NCI-H82 (cell line): ENCODE measurements around the gene P2RY1.
A peak's percentile ranks its signal among the peaks of the same experiment; 100 is the strongest.

Experiments used
- DNase-seq: peaks from one replicate; lab custom pipeline; 2025; lab: John Stamatoyannopoulos, UW

The P2RY1 gene, protein sequence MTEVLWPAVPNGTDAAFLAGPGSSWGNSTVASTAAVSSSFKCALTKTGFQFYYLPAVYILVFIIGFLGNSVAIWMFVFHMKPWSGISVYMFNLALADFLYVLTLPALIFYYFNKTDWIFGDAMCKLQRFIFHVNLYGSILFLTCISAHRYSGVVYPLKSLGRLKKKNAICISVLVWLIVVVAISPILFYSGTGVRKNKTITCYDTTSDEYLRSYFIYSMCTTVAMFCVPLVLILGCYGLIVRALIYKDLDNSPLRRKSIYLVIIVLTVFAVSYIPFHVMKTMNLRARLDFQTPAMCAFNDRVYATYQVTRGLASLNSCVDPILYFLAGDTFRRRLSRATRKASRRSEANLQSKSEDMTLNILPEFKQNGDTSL

DNA sequence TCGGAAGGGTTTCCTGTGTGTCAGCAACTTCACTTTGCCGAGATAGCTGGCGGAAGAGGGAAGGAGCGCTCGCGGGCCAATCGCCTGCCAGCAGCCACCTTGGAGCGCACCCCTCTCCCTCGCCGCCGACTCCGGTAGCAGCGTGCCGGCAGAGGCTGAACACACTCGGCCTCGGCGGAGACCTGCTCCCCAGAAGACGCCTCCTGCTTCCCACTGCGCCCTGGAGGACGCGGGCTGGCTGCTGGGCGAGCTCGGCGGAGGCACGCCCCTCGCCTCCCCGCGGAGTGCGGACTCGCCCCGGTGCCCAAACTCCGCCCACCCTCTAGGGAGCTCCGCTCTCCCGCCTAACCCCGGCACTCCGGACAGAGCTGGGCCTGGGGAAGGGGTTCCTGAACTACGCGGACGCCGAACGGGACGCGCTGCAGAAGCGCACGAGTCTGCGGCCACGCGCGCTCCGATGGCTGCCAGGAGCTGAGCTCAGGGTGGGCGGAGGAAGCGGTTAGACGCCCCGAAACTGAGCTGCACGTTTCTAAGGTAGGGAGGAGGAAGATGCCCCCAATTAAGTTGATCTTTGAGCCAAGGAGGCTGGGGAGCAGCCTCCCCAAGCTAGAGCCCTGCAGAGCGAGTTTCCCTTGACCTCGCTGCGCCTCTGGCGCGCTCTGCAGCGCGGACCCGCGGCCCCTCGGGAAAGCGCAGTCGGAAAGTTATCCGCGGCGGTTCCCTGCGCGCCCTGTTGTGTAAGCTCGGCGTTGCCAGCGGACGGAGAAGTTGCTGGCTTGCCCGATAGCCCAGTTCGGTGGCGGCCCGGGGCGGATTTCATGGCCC, at the start of gene P2RY1:
Gene P2RY1, plus strand, starts transcription at position 356 of the 825 bp plus-strand sequence. CDS start 652 bp downstream, outside the sequence.
- DNase-seq: peak; percentile 96

DNA sequence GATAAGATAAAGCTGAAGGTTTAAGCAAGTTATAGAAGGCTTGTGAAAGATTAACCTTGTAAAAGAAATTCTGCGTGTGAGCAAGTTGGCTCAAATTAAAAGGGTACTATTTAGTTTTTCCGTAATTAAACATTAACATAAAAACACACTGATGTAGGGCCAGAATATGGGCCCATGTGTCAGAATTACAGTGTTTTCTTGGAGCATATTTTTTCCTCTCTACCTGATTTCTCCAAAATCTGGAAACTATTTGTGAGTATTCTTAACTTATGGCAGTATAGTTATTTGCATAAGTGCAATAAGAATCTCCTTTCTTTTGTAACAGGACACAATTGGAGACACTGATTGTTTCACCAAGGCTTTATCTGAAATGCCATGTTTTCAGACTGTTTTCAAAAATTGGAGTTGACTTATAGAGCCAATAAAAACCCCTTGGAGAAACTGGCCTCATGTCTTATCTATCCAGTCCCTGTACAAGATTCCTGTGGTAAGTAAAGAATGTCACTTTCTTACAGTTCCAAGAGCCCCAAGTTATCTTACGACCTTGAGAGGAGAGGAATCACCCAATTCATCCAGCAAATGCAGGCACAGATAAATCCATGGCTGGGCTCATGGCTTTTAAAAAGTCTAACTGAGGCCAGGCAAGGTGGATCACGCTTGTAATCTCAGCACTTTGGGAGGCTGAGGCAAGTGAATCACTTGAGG, 47.8 kb upstream of the P2RY1 start:
- DNase-seq: no peak

DNA sequence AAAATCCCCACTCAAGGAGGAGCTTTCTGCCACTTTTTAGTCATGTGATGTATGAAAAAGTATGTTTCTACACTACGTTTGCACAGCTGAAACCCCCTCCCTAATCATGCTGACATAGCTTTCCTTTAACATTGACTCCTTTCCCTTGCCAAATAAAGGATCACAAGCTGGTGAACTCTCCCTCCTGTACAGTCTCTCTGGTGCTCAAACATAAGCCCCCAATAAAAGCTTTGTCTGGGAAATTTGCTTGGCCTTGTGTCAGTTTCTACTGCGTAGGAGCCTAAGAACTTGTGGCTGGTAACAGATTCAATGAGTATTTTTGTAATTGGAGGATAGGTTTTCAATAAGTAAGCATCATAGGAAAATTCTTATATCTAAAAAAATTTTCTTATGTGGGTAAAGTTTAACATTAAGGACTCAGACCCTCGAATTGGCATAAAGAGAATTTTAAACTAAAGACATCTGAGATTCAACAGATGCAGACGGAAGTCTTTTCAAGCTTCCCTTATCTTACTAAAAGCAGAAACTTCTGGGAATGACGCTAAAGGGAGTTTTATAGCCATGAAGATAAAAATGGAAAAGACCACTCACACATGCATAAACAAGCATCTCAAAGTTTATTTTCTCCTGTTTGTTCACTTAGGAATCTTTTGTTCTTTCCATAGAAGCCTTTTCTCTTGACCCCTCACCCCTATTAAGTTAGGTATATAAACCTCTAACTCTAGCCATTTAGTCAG, 44.1 kb upstream of the P2RY1 start:
- DNase-seq: no peak

DNA sequence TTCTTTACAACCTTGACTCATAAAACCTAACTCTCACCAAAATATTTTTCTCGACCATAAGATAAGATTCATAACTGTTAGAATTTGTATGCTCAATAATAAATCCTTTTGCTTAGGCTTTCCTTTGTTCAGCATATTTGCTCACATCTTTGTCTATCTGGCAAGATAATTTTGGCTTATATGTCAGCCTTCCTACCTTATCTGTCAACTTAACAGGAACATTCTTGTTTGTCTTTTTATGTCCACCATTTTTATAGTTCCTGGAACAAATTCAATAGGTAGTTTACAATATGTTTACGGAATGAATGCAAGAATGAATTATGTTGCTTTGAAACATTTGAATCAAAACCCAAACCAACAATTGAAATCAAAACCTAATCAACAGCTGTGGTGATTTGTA, 41.0 kb upstream of the P2RY1 start:
- no peak for DNase-seq

DNA sequence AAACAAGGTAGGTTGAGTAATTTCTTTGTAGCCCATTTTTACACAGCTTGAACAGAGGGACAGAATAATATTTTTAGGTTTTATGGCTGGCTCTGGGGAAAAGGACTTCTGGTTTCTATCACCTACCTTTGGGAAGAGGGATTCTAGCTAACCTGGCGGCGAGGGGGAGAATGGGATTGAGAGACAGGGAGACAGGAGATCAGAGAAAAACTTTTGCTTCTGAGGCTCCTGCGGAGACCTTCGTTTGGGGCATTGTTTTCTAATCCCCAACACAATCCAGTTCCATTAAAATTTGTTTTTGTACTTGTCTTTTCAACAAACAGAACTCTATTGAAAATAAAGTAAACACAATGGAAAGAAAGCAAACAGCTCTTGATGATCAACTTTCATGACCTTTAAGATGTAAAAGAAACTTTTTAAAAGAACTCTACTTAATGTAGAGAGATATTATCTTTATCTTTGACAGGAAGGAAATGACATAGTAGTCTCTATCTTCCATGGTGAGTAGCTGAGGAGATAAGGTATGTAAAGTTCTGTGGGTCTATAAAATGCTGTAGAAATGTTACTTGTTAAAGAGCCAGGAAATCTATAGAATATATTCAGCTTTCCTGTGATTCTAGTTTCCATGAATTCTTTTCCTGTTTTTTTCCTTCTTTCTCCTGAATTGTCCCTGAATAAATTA, 37.0 kb upstream of the P2RY1 start:
- DNase-seq: no peak

DNA sequence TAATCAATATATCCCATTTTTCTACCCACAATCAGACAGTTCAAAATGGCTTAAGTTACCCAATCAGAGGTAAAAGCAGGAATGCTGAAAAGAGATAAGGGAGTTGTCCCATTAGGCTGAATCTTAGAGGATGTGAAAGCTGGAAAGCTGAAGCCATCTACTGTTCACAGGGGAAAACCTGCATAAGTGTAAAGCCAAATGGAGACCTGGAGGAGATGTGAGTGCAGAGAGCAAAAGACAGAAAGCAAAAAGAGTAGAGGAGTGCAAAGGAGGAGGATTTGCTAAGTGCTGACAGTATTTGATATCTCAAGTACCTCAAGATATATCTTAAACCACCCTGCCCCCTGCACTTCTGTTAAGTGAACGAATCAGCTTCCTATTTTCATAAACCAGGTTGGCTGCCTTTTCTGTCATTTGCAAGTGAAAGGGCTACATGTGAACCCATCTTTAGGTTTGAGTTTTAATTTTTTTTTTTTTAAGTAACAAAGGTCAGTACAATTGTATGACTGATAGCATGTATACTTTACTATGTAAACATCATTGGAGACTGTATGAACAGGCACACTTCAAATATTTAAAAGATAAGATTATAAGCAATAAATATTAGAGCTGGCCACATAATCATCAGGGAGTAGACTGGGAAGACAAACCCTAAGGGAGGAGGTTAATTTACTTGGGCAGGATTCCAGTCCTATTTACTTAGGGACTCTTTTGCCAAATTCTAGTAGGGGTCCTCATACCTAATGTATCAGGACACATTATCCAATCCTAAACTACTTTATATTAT, 22.8 kb upstream of the P2RY1 start:
- DNase-seq: no peak

DNA sequence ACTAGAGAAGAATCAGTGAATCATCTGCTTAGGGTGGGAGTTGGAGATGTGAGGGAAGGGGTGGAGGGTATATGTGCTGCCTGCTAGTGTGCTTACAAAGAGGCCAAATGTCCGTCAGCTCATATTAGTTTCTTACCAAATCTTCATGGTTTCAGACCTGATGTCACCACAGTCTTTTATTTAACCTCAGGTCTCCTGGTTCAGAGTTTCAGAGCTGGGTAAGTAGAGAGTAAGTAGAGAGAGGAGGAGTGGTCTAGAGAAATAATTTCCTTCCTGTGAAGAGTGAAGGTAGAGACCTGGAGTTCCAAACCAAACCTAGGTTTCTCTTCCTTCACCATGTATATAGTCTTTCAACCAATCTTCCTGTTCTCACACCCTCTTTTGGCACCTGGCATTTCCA, 17.5 kb upstream of the P2RY1 start:
- DNase-seq: no peak

DNA sequence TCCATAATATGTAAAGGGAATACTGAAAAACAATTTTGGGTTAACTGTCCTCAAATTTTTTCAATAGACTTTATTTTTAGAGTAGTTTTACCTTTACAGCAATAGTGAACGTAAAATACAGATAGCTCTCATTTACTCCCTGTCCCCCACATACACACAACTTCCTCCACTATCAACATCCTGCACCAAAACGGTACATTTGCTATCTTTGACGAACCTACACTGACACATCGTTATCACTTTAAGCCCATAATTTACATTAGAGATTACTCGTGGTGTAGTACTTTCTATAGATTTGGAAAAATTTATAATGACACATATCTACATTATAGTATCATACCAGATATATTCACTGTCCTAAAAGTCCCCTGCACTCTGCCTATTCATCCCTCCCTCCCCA, 16.9 kb upstream of the P2RY1 start:
- DNase-seq: no peak

DNA sequence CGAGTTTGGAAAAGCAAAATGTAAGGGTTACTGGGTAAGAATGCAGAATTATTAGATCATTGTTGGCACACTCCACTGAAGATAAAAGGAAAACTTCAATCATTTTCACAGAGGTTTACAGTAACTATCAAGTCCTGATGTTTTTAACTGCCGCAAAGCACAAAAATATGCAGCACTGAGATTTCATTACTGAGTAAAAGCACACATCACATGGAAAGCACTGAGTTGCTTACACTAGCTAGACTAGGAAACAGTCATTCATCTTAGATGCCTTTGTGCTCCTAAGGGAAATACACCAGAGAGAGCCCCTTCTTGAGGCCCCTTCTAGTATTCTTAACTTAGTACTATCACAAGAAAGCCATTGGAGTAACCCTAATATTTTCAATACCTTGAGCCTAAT, 11.8 kb upstream of the P2RY1 start:
- peak; percentile 39 for DNase-seq

DNA sequence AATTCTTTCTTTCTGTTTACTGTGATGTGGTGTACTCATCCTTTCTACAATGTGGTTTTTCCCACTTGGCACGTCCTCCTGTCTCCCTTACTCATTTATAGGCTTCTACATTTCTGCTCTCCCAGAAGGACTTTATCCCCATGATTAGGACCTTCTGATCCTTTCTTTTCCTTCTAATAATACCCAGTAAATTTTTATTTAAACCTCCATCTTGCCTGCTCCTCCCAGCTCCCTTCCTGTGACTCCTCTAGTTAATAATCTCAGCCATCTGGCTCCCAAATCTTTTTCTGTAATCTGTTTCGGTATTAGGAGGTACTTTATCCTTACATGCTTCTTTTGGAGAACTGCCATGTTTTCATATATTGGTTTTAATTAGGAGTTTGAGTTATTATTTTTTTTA, 11.2 kb upstream of the P2RY1 start:
- DNase-seq: peak; percentile 97

DNA sequence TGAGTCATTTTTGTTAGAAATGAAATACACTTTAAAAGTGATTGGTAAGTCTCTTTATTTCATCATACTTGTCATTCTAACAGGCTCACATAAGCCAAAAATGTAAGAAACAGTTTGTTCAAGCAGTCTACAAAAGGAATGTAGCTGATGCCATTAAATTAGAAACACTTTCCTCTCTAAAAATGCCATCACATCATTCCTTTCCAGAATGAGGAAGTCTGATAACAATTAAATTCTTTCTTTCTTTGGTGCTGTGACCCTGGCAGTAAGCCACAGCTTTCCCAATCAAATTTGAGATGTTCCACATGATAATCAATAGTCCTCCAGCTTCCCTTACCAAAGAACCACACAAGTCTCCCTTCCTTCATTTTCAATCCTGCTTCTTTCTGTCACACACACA, 9.4 kb upstream of the P2RY1 start:
- DNase-seq: no peak

DNA sequence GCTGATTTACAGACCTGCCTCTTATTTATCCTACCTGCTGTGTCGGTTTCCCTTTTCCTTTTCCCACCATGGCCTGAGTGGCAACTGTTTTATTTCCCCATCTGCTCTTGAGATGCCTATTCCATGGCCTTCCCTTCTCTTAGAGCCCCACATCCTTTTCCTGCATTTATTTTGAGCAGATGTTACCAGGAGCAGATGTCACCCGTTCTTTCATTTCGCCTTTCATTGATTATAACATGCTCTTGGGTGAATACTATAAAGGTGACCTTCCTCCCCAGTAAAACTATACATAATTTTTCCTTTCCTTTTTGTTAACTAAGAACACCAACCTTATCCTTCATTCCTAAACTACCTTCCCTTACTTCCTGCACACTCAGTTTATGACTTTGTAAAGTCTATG, 8.5 kb upstream of the P2RY1 start:
- DNase-seq: no peak

DNA sequence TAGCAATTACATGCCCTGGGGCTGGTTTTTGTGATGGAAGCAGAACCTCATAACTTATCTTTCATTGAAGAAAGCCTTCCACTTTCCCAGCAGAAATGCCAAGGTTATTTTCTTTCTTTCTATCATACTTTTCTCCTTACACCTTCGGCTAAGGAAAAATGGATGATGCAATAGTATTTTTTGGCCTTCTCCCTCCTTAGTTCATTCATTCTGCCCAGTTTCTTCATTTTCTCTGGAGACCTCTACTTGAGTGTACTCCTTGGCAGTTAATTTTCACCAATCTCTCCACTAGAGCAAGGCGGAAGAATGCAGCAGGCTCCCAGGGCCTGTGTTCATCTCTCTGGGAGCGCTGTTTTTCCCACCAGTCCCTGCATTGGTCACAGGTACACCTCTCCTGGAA, 7.6 kb upstream of the P2RY1 start:
- no peak for DNase-seq

DNA sequence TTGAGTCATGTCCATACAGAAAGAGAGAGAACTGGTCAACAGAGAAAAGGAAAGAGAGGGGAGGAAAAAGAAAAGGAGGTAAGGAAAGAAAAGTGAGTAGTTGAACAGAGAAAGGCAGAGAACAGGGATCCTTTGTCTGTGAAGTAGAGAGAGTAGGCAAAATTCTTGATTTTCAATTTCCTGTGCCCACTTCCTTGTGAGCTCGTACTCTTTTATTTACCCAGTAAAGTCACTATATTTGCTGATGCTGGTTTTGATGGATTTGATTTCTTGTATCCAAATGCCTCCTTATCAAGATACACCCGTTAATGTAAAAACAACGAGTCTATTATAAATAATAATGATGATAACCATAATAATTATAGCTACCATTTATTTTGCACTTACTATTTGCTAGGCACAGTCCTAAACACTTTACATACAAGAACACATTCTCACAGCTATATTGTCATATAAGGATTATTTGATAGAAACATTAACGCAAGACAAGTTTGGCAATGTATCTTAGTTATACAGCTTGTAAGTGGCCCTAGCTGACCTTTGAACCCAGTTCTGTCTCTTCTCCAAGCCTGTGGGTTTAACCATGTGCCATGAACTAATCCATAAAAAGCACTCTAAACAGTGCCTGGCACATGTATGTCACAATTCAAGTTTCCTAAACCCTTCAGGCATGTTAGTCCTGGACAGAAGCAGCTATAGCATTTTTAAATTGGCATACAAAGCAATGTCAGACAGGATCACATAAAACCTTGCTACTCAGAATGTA, 6.7 kb upstream of the P2RY1 start:
- DNase-seq: no peak

DNA sequence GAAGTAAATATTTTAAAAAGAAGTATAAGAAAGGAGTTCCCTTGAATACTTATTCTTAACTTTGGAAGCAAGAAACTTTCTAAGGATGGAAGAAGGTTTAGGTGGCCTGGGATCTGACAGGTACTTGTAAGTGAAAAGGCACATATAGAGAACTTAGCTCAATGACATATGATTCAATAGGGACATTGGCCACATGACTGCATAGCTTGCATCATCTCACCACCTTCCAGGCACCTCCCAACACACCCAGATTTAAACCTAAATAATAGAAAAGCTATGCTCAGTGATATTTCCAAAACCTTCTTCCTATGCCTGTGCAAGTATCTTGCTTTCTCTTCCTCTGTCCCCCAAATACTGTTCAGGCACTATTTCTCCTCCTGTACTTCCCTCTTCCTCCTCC, 4.7 kb upstream of the P2RY1 start:
- no peak for DNase-seq

DNA sequence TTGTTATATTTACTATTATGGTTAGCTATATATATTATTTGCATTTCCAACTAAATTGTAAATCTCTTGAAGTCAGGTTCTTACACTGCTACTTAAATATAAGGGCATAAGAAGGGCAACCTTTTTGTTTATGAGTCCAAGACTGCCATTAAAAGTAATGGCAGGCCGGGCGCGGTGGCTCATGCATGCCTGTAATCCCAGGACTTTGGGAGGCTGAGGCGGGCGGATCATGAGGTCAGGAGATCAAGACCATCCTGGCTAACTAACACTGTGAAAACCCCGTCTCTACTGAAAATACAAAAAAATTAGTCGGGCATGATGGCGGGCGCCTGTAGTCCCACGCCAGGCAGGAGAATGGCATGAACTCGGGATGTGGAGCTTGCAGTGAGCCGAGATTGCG, 2.9 kb upstream of the P2RY1 start:
- DNase-seq: no peak

DNA sequence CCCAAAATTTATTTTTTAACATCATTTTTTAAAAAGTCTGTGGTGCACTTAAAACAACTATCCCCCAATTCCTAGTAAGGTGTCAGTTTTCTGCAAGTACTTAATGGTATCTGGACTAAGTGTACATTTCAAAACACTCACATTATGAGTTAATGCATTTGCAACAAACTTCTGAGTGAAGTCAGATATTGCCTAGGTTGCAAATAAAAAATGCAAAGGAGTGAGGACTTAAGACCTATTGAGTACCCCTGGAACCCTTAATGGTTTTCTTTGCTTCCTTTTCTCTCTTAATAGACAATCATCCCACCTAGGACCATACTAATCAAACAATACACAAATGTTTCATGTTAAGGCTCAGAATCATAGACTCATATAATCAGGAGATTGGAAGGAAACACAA, 1.8 kb upstream of the P2RY1 start:
- no peak for DNase-seq

DNA sequence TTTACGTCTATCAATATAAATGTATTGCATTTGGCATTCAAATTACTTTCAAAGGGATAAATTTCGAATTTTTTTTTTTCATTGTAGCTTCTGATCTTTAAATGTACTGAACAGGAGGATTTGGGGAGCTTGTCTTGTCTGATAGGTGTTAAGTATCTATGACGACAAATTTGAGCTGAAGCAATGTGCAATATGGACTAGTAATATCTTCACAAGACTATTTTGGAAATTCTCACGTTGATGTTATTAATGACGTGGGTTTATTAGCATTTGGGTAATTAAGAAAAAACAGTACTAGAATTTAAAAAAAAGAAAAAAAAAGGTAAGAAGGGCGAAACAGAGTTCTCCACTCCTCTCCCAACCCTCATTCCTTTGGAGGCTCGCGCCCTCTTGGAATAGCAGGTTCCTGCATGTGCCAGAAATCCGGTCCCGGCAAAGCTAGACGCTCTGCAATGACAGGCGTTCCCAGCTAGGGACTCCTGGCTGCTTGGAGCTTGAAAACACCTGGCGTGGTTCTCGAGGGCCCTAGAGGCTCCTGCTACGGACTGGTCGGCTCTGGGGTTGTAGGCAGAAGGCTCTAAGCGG, 648 bp upstream of the P2RY1 start:
- DNase-seq: peak; percentile 96

DNA sequence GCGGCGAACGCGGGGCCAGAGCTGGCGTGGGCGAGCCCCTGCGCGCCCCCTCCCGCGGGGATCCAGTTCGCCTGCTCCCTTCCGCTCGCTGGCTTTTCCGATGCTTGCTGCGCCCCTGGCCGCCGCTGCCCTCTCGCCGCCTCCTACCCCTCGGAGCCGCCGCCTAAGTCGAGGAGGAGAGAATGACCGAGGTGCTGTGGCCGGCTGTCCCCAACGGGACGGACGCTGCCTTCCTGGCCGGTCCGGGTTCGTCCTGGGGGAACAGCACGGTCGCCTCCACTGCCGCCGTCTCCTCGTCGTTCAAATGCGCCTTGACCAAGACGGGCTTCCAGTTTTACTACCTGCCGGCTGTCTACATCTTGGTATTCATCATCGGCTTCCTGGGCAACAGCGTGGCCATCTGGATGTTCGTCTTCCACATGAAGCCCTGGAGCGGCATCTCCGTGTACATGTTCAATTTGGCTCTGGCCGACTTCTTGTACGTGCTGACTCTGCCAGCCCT, 721 bp downstream of the P2RY1 start:
- peak; percentile 67 for DNase-seq
